H9 (cell line): Measurements from ENCODE around the gene AMOTL1. TPM values are rescaled to one million over a fixed set of nuclear protein-coding genes. Genes with fewer than 3 reads are reported as not detected.

Experiments used
- DNase-seq: peaks from one replicate; pipeline ENCODE4 v3.0.0-alpha.2; 2017
- H2AFZ ChIP-seq: one replicate; pipeline ENCODE4 v1.6.1; 2013; ENCODE audit warnings: mild to moderate bottlenecking, low read length, control low read depth, moderate library complexity
- H2AK5ac ChIP-seq: 2 replicates; pipeline ENCODE4 v1.6.1; 2013; ENCODE audit warnings: low read length, control low read depth, mixed read lengths; ENCODE audit not compliant: insufficient read length
- H2BK120ac ChIP-seq: one replicate; pipeline ENCODE4 v1.6.1; 2013; ENCODE audit warnings: low read depth, mild to moderate bottlenecking, low read length, control low read depth, inconsistent platforms; ENCODE audit not compliant: poor library complexity, severe bottlenecking
- H2BK12ac ChIP-seq: 2 replicates; pipeline ENCODE4 v1.6.1; 2013; ENCODE audit warnings: low read length, control low read depth, mixed read lengths, low read depth; ENCODE audit not compliant: insufficient read length
- H2BK15ac ChIP-seq: 2 replicates; pipeline ENCODE4 v1.6.1; 2013; ENCODE audit warnings: low read depth, low read length, control low read depth
- H2BK20ac ChIP-seq: one replicate; pipeline ENCODE4 v1.6.1; 2013; ENCODE audit warnings: low read depth, mild to moderate bottlenecking, low read length, control low read depth, inconsistent platforms; ENCODE audit not compliant: poor library complexity, severe bottlenecking
- H2BK5ac ChIP-seq: 2 replicates; pipeline ENCODE4 v1.6.1; 2013; ENCODE audit warnings: low read length, control low read depth, mixed read lengths; ENCODE audit not compliant: insufficient read length
- H3K14ac ChIP-seq: 2 replicates; pipeline ENCODE4 v1.6.1; 2013; ENCODE audit warnings: low read length, control low read depth; ENCODE audit not compliant: insufficient read depth
- H3K18ac ChIP-seq: 2 replicates; pipeline ENCODE4 v1.6.1; 2013; ENCODE audit warnings: low read depth, mild to moderate bottlenecking, mixed read lengths, low read length, control low read depth; ENCODE audit not compliant: insufficient read length
- H3K23ac ChIP-seq: 2 replicates; pipeline ENCODE4 v1.6.1; 2013; ENCODE audit warnings: low read length, control low read depth, mixed read lengths, low read depth; ENCODE audit not compliant: insufficient read length
- H3K23me2 ChIP-seq: 2 replicates; pipeline ENCODE4 v1.6.1; 2013; ENCODE audit warnings: low read depth, mild to moderate bottlenecking, mixed read lengths, low read length, control low read depth; ENCODE audit not compliant: insufficient read length, poor library complexity, severe bottlenecking
- H3K27ac ChIP-seq: 2 replicates; pipeline ENCODE4 v1.5.1; 2013; ENCODE audit warnings: low read length, control low read depth, mixed read lengths, low read depth; ENCODE audit not compliant: insufficient read length
- H3K27me3 ChIP-seq: 2 replicates; pipeline ENCODE4 v1.6.1; 2013; ENCODE audit warnings: low read length, control low read depth, inconsistent platforms; ENCODE audit not compliant: insufficient read depth
- H3K4ac ChIP-seq: 2 replicates; pipeline ENCODE4 v1.6.1; 2013; ENCODE audit warnings: low read depth, mild to moderate bottlenecking, control low read depth, inconsistent platforms, low read length, moderate library complexity
- H3K4me1 ChIP-seq: 2 replicates; pipeline ENCODE4 v1.6.1; 2013; ENCODE audit warnings: low read length, control low read depth, inconsistent platforms; ENCODE audit not compliant: insufficient read depth
- H3K4me2 ChIP-seq: 2 replicates; pipeline ENCODE4 v1.6.1; 2013; ENCODE audit warnings: low read length, control low read depth, mixed read lengths; ENCODE audit not compliant: insufficient read length, insufficient read depth
- H3K56ac ChIP-seq: 2 replicates; pipeline ENCODE4 v1.6.1; 2013; ENCODE audit warnings: low read depth, mild to moderate bottlenecking, mixed read lengths, low read length, control low read depth; ENCODE audit not compliant: insufficient read length
- H3K79me1 ChIP-seq: 2 replicates; pipeline ENCODE4 v1.6.1; 2013; ENCODE audit warnings: low read depth, mild to moderate bottlenecking, moderate library complexity, low read length, control low read depth, inconsistent platforms; ENCODE audit not compliant: insufficient read depth, poor library complexity, severe bottlenecking
- H3K79me2 ChIP-seq: 2 replicates; pipeline ENCODE4 v1.6.1; 2013; ENCODE audit warnings: low read length, control low read depth, inconsistent platforms; ENCODE audit not compliant: insufficient read depth
- H3K9ac ChIP-seq: 2 replicates; pipeline ENCODE4 v1.6.1; 2013; ENCODE audit warnings: low read length, control low read depth, mixed read lengths; ENCODE audit not compliant: insufficient read length; ENCODE audit errors: extremely low read depth
- H3K9me3 ChIP-seq: one replicate; pipeline ENCODE4 v1.6.1; 2013; ENCODE audit warnings: low read depth, low read length, inconsistent platforms; ENCODE audit not compliant: control insufficient read depth
- H3T11ph ChIP-seq: one replicate; pipeline ENCODE4 v1.6.1; 2013; ENCODE audit warnings: mild to moderate bottlenecking, low read length, control low read depth, inconsistent platforms
- H4K20me1 ChIP-seq: one replicate; pipeline ENCODE4 v1.6.1; 2013; ENCODE audit not compliant: control insufficient read depth, insufficient read length, insufficient read depth
- H4K5ac ChIP-seq: 2 replicates; pipeline ENCODE4 v1.6.1; 2013; ENCODE audit warnings: low read depth, mild to moderate bottlenecking, mixed read lengths, low read length, control low read depth; ENCODE audit not compliant: insufficient read length
- H4K8ac ChIP-seq: replicated peaks from 2 replicates; pipeline ENCODE4 v1.6.1; 2013; ENCODE audit warnings: low read length, control low read depth, mixed read lengths, low read depth; ENCODE audit not compliant: insufficient read length
- H4K91ac ChIP-seq: 2 replicates; pipeline ENCODE4 v1.6.1; 2013; ENCODE audit warnings: low read depth, mild to moderate bottlenecking, moderate library complexity, mixed read lengths, low read length, control low read depth; ENCODE audit not compliant: insufficient read length
- H3K27ac Mint-ChIP-seq, 3 experiments: 2 replicates in 2 of 3; 3 replicates in 1 of 3; pipeline ENCODE4 v1.8.0; 2020 to 2021; ENCODE audit warnings: mixed read lengths in 3 of 3, mild to moderate bottlenecking in 1 of 3, moderate library complexity in 1 of 3
- H3K27me3 Mint-ChIP-seq: 2 replicates; pipeline ENCODE4 v1.8.0; 2021; ENCODE audit warnings: low read depth, mild to moderate bottlenecking, moderate library complexity, mixed read lengths
- H3K36me3 Mint-ChIP-seq, 3 experiments: 2 replicates in 2 of 3; 3 replicates in 1 of 3; pipeline ENCODE4 v1.8.0; 2020 to 2021; ENCODE audit warnings: low read depth in 3 of 3, mixed read lengths in 3 of 3; ENCODE audit not compliant: insufficient read depth in 1 of 3
- H3K4me1 Mint-ChIP-seq, 2 experiments: 2 replicates each; pipeline ENCODE4 v1.8.0; 2020; ENCODE audit warnings: mixed read lengths in 2 of 2
- H3K4me3 Mint-ChIP-seq, 2 experiments: 2 replicates in 1 of 2; 3 replicates in 1 of 2; pipeline ENCODE4 v1.8.0; 2020 to 2021; ENCODE audit warnings: mild to moderate bottlenecking in 2 of 2, mixed read lengths in 2 of 2, moderate library complexity in 1 of 2
- H3K9me3 Mint-ChIP-seq, 2 experiments: 2 replicates in 1 of 2; 3 replicates in 1 of 2; pipeline ENCODE4 v1.8.0; 2020; ENCODE audit warnings: mild to moderate bottlenecking in 2 of 2, mixed read lengths in 2 of 2, moderate library complexity in 1 of 2
- WGBS: extraction: QIAGEN DNeasy Blood & Tissue Kit; methylation state at CpG from one replicate; pipeline ENCODE4 v1.1.7; 2013; ENCODE audit warnings: missing lambda C conversion rate, low lambda C conversion rate, mixed read lengths; ENCODE audit not compliant: insufficient read length; ENCODE audit errors: extremely low coverage; 5-methylcytosine and 5-hydroxymethylcytosine counted together
- total RNA-seq: library from RNA; stranded (reverse); gene quantifications from 2 replicates; pipeline ENCODE4 v1.2.1, GENCODE V29; 2021
- TF ChIP-seq, protein P1 (sequence below): fragments of 200-600 bp; sonication (generic); conservative IDR thresholded peaks from 3 replicates; pipeline ENCODE4 v1.8.0; 2021; ENCODE audit warnings: antibody characterized with exemption, mild to moderate bottlenecking

AMOTL1 gene
- total RNA-seq, 1 experiment from 2014 or later, result 18.5 TPM

DNA sequence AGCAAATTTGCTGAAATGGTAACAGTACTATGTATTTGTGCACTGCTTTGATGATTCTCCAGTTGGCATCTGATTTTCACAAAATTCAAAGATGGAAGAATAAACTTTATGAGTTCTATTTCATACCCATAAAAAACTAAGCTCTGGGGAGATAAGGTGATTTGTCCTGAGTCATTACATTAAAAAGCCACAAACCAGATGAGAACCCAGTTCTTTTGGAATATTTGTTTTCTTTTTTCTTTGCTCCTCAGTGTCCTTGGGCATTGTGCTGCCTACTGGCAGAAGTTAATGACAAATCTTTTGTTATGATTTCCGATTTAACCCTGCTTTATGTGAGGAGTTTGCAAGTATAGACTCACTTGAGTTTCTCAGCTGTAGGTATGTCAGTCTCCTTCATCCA, 45.4 kb upstream of the AMOTL1 start:
- peaks cover 3 to 6% of the 10 kb centered on the region in 2 experiments; a peak in 4 of 5 replicates for H3K9me3 Mint-ChIP-seq
- peaks cover 8 to 12% of the 10 kb centered on the region in 2 experiments for H3K4me1 Mint-ChIP-seq
- Histone ChIP-seq H3K23ac (no peak overlapping the region), H3K23me2 (no peaks in the 10 kb centered on the region), H4K20me1 (no peaks in the 10 kb centered on the region), H3K56ac (no peak overlapping the region), H2BK15ac (no peak overlapping the region), H3K9me3 (no peaks in the 10 kb centered on the region), H4K5ac (no peak overlapping the region), H2BK120ac (no peak overlapping the region), H3K18ac (no peak overlapping the region), H4K91ac (no peak overlapping the region), H3K14ac (no peak overlapping the region), H3K79me2 (no peaks in the 10 kb centered on the region), H2AFZ (no peak overlapping the region), H3K4me1 (no peaks in the 10 kb centered on the region), H3K4me2 (no peak overlapping the region), H2BK12ac (no peak overlapping the region), H3K27me3 (no peaks in the 10 kb centered on the region), H3K27ac (no peak overlapping the region), H3T11ph (no peak overlapping the region), H2BK5ac (no peak overlapping the region), H3K4ac (no peak overlapping the region), H3K79me1 (no peaks in the 10 kb centered on the region), H3K9ac (no peak overlapping the region), H4K8ac (no peak overlapping the region), H2BK20ac (no peak overlapping the region), H2AK5ac (no peak overlapping the region)
- H3K27me3 Mint-ChIP-seq, result peaks cover 2% of the 10 kb centered on the region
- TF ChIP-seq, protein P1, sequence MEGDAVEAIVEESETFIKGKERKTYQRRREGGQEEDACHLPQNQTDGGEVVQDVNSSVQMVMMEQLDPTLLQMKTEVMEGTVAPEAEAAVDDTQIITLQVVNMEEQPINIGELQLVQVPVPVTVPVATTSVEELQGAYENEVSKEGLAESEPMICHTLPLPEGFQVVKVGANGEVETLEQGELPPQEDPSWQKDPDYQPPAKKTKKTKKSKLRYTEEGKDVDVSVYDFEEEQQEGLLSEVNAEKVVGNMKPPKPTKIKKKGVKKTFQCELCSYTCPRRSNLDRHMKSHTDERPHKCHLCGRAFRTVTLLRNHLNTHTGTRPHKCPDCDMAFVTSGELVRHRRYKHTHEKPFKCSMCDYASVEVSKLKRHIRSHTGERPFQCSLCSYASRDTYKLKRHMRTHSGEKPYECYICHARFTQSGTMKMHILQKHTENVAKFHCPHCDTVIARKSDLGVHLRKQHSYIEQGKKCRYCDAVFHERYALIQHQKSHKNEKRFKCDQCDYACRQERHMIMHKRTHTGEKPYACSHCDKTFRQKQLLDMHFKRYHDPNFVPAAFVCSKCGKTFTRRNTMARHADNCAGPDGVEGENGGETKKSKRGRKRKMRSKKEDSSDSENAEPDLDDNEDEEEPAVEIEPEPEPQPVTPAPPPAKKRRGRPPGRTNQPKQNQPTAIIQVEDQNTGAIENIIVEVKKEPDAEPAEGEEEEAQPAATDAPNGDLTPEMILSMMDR, result no peak
- peaks cover 0 to 8% (median 0%) of the 10 kb centered on the region in 3 experiments; a peak in 2 of 7 replicates for H3K36me3 Mint-ChIP-seq
- H3K27ac Mint-ChIP-seq, result no peak overlapping the region
- DNase-seq, result no peak
- WGBS, result no CpG with 5 or more reads among the region's 1 CpG
- H3K4me3 Mint-ChIP-seq, result no peak overlapping the region
